ENCODE results near the gene B4GALT3.
A peak's percentile ranks its signal among the peaks of the same experiment; 100 is the strongest.

Gene B4GALT3

DNA sequence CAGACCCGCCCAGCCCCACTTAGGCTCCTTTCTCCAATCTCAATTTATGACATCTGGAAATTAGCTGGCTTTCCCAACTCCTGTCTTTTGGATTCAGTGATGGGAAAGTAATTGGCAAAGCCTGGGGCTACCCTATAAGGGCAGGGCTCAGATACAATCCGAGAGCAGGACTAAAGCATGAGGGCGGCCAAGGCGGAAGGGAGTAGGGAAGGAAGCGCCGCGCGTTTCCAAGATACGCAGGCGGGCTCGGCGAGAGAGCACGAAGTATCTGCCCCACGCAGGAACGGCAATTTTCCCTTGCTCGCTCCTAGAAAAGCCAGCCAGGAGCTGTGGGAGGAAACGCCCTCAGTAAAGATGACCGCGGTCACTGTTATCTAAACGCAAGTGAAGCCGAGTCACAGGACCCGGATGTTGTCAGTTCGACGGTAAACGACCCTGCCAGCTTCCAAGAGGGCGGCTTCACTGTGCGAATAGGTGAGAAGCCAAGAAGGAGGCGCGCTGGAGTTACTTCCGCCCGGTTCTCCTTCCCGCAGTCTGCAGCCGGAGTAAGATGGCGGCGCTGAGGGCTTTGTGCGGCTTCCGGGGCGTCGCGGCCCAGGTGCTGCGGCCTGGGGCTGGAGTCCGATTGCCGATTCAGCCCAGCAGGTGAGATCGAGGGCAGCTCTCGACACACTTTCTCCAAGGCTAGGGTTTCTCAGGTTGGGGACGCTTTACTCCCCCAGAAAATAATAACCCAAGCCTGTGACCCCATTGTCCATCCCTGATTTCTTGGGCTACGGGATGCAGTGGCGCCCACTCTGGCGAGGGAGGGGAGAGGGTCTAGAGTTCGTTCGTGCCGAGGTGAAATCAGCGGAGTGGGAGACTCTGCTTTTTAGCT is 24.8 kb upstream of the B4GALT3 start, which contains the start of gene NDUFS2:
TSS of gene NDUFS2 (plus strand) at position 532 of the 877 bp plus-strand sequence. CDS start at position 551, 19 bp downstream.
- peak; percentile 95 for DNase-seq

DNA sequence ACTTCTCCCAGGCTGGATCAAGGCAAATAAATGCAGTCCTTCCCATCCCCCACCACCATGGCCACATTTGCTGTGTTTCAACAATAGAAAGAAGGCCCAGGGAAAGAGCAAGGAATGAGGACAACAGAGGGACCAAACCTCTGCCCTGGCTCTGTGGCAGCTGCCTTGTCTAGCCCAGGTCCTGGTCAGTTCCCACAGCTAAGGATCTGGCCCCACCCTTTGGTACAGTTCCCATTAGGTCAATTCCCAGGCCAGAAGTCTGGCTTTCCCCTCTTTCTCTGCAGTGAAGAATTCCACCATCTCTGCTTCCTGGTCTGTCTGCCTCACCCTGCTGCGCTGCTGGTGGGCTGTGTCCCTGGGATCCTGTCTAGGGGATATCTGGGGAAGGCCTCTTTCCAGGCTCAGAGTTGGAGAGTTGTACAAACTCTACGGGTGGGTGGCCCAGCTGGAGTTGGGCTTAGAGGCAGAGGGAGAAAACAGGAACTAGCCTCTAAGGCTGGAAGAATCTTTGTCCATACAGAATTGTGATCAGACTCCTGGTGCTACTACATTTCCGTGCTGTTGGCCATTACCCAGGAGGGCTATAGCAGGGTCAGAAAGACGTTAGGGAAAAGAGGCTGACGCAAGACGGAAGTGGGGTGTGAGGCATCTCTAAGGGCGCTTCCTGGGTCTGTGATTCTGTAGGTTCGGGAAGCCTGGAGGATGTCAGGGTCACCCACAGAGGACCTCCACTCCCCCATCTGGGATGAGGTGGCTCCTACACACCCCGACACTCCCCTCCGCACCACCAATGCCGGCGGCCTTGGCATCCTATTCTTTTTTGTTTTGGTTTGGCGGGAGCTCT is 23.9 kb upstream of the B4GALT3 start:
- no peak for DNase-seq

DNA sequence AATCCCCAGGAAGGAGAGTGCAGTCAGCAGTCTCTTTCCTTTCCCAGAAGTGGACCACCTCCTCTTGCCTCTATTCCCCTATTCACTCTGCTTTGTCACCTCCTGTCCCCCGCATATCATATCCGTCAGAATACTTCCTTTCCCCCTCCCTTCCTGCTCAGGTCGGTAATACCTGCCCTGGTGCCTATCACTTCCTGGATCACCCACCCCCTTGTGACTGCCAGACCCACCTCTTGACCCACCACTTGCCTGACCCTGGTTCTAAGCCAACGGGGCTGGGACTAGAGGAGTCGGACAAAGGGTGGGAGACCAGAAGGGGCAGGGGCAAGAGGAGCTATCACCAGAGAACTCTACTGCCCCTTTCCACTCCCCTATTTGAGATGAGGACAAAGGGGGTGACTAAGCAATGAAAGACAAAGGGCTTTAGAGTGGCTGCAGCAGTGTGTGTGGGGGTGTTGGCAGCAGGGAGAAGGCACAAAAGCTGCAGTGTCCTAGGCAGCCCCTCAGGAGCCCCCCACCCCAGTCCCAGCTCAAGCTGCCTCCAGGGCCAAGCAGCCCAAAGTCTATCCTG is 23.2 kb upstream of the B4GALT3 start:
- no peak for DNase-seq

DNA sequence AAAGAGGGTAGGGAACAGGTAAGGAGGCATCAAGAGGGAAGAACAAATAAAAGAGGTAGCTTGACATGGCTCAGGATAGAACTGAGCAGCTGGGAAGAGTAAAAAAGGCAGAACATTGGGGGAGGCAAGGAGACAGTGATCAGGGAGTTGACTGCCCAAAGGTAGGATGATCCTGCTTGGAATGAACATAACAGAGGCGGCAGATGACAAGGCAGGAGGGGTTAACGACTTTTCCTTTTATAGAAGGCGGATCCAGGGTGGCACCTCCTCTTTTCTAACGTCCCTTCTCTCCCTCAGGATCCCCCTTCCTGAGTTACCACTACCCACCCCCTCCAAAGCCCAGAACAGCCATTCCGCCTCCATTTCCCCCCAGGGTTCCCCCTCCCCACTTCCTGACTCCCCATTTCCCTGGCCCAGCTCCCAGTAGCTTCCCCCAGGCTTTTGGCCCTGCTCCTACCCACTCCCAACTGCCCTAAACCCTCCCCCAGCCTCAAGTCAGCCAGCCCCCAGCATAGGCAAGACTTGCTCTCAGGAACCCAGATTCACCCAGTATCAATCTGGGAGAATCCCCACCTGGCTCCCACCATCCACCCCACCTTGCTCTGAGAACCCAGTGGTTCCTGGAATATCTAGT is 22.3 kb upstream of the B4GALT3 start:
- DNase-seq: no peak

DNA sequence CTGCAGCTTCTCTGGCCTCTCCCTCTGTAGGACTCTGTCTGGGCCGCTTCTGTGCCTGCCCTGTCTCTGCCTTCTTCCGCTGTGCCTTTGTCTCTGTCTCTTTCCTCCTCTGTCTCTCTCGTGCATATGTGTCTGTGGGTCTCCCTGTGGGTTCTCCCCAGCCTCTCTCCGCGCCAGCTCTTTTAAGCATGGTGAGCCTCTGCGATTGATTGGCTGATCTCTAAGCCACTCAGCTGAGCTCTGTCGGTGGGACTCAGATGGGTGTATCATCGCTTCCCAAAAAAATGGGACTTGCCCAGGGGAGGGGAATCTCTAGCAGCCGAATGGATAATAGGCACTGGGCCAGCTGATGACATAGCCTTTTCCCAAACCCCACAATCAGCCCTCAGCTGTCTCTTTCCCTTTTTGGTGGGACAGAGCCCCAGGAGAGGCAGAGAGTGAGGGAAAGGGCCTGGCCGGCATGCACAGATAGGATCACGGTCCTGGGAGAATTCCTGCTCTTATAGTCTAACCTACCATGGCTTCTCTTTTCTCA is 21.7 kb upstream of the B4GALT3 start, which contains the start of gene ADAMTS4:
TSS of gene ADAMTS4 (minus strand) at position 158 of the 535 bp plus-strand sequence. CDS start 427 bp downstream, outside the sequence.
- no peak for DNase-seq

DNA sequence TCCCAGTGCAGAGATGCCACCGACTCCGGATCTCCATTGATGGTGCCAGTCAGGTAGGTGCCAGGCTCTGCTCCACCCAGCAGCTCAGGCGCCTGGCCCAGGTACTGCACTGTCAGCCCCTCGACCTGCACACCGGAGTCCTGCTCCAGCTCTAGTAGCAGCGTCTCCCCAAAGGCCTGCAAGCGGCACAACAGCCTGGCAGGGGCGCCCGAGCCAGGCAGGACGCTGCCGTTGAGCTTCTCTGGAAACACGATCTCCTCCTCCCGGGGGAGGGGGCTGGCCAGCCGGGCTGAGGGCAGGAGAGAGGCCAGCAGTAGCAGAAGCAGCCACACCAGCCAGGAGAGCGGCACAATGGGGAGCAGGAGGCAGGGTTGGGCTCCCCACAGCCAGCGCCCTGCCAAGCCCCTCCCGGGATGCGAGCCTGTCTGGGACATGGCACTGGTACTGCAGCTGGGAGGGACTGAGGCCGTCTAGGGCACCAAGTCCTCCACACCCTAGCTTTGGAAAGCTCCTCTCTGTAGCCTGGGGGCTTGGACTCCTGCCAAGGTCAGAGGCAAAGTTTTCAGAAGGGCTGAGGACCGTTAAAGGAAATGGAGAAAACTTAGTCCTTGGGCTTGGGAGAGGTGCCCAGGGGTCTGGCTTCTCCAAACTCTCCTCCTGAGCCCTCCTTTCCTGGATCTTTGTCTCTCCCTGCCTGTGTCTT is 21.0 kb upstream of the B4GALT3 start:
- DNase-seq: no peak

DNA sequence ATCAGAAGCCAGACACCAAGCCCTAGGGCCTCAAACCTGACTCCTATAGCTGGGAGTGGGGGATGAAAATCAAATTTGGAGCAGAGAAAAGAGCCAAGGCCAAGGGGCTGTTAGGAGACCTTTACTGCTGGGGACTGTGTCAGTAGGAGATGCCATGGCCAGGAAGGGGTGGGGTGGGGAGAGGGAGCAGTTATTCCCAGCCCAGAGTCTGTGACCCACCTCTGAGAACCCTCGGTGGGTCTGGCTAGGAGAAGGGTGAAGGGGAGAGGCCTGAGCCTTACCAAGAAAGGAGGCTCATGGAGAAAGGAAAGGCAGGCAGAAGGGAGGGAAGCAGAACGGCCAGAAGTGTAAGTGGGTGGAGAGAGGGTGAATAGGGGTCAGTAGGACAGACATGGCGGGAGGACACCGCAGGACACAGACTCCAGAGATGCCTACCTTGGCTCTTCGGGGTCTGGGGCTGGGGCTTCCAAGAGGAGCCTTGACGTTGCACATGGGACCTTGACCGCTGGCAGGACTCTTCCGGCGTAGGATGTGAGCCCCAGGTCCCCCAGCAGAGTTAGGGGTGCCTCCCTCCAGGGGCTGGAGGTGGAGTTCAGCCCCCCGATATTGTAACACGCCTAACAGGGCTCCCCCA is 20.4 kb upstream of the B4GALT3 start:
- DNase-seq: no peak

DNA sequence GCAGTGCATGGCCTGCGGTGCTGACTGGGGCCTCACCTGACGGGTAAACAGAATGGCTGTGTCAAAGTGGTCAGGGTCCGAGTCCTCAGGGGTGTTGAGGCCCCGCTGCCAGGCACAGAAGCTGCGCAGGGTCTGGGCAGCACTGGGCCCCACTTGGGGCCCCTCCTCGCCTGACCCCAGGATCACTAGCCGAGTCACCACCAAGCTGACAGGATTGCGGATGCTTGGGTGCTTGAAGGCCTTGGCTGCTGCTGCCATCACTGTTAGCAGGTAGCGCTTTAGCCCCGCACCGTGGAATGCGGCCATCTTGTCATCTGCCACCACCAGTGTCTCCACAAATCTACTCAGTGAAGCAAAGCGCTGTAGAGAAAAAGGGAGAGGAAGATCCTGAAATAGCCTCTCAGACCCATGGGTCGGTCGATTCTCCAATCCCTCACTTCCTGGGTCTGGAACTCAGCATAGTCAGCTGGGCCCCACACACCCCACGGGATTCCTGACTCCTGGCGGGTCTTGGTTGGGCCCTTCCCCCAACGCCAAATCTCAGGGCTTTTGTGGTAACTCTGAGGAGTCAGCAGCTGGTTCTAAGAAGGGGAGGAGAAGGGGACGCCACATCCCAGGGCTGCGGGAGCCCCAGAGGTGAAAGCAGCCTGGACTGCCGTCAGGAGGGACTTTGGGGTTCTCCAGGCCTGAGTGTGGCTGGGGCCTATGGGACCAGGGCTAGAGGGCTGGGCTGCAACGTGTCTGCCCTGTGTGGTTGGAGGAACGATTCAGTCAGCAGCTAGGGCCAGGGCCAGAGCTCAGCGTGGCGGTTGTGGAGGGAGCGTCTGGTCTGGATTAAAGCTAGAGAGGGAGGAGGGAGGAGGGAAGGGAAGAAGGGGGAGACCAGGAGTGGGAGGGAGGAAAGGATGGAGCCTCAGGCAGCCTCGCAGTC is 19.5 kb upstream of the B4GALT3 start:
- no peak for DNase-seq

DNA sequence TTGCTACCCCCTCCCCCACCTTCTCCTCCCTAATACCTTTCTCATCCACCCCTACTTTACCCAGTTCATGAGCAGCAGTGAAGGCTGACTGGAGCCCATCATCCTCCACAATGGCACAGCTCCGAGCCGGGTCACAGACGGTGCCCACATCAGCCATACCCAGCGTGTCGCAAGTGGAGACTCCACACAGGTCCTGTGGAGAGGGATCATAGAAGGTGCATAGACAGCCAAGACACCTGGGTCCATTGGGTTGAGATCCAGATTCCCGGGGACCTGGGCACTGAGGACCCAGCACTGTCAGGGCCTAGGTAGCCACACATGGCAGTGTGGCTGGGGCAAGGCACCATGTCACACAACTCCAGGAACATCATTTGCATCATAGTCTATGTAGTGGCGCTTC is 18.8 kb upstream of the B4GALT3 start:
- no peak for DNase-seq

DNA sequence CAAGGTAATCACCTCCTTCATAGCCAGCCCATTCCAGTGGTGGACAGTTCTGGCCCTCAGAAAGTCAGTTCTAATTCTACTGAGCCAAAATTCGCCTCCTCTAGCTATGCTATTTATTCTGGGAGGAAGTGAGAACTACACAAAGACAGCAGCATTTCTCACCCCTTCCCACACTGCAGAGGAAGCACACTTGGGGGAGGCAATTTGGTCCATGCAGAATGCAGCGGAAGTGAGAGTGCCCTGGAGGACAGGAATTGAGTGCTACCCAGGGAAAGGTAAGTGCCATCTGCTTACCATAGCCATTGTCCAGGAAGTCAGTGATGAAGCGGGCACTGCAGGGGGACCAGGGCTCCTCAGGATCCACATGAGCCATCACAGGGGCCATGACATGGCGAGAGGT is 17.9 kb upstream of the B4GALT3 start:
- DNase-seq: no peak

DNA sequence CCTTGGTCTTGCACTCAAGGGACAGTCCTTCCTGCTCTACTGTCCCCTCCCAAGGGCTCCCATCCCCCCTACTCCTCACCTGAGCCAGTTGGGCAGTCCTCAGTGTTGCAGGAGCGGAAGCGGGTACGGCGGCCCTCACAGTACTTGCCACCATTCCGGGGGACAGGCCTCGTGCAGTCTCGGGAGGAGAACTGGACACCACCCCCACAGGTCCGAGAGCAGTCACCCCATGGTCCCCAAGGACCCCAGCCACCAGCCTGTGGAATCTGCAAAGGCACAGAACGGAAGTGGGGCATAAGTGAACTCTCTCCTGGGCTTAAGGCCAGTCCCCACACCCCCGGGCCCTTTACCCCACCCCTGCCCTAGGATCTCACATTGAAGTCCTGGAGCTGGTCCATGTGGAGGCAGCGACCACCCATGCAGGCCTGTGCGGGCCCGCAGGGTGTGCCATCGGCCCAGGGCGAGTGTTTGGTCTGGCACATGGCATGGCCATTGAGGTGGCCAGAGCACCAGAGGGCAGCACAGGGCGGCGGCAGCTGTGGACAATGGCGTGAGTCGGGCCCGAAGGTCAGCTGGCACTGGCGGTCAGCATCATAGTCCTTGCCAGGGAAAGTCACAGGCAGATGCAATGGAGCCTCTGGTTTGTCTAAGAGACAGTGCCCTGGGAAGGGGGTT is 16.4 kb upstream of the B4GALT3 start:
- no peak for DNase-seq

DNA sequence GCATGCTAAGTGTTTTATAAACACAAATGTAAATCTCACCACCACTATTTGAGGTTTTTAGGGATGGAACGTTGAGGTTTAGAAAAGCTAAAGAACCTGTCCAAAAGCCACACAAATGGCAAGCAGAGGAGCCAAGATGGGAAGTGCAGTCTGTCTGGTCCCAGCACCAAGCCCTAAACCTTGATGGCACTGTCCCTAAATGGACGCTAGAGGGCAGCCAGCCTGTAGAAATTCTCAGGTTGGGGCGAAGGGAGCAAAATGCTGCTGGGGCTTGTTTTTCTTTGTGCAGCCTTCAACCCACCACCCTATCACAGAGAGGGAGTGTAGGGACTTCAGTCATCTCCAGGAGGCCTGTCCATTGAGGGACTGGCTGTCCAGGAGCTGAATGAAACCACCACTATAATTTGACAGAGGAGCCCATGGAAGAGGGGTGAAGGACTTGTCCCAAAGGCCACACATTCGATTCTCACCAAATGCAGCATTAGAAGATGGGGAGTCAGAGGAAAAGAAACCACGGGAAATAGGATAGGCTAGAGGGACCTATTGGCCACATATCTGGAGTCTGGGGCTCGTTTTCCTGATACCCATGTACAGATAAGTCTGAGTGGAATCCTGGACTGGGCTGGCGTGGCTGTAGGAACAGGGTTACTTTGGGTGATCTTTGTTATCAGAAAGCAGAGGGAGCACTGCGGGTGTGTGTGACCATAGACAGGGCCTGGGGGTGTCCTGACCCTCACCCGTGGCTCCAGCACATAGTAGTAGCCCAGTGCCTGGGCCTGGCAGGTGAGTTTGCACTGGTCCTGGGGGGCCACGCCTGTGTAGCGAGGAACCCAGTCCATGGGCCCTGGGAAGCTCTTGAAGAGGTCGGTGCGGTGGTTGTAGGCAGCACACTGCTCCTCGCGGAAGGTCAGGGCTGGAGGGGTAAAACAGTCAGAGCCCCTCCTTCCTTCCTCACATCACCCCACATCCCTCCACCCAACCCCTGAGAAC is 15.5 kb upstream of the B4GALT3 start:
- DNase-seq: peak; percentile 60

DNA sequence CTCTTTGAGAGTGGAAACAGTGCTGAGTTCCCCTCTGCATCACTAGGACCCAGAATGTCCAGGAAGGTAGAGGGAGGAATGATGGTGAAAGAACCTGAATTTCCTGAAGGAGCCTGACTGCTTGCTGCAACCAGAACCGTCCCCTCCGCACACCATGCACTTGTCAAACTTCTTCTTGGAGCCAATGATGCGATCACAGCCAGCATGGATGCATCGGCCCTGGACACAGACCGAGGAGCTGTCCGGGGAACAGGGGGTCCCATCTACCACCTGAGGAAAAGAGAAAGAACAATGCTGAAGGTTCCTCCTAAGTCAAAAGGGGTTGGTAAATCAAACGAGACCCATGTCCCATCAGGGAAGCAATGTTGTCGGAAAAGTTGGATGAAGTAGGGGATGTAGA is 14.7 kb upstream of the B4GALT3 start:
- DNase-seq: no peak

DNA sequence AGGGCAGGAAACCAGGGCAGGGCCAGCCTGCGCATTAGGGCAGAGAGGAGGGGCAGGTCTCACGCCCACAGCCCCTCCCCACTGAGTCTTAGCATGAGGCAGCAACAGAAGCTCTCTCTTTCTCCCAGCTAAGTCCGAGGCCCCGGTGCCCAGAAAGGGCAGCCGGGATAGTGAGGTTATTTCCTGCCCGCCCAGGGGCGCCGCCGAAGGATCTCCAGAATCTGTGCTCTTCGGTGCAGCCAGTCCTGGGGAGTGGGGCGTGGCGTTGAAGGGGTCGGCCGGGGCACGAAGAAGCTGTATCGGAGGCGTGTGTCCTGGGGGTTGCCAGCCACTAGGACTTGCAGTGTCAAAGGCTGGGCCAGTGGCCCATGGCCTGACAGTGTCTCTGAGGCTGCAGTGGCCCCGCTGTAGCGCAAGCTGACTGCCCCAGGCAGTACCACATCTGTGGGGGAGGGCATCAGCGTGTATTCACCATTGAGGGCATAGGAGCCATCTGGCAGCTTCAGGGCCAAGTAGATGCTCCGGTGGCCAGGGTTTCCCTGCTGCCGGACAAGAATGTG is 13.7 kb upstream of the B4GALT3 start:
- DNase-seq: no peak

DNA sequence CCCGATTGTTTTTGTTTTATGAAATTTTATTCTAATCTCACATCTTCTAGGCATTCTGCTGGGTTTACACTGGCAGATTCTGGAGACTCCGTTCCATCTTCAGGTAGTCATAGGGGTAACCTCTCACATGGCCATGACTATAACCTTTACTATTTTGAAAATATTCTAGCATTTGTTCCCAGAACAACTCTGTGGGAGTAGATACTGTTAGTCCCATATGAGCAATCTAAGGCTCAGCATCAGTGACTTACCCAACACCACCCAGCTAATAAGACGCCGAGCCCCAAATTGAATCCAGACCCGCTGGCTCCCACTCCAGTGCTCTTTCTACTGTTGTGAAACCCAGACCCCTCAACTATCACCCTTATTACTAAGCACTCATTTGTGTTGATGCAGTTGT is 11.7 kb upstream of the B4GALT3 start:
- no peak for DNase-seq

DNA sequence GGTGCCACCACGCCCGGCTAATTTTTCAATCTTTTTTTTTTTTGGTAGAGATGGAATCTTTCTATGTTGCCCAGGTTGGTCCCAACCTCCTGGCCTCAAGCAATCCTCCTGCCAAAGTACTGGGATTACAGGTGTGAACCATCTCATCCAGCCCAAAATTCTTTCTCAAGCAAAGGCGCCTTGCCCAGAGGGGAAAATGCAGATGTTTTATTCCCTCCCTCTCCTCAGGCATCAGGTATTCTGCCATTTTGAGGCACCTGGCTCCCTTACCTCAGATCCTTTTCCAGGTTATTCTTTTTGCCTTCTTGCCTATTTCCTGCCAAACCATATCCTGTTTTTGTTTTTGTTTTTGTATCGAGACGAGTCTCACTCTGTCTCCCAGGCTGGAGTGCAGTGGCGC is 11.1 kb upstream of the B4GALT3 start:
- DNase-seq: no peak

DNA sequence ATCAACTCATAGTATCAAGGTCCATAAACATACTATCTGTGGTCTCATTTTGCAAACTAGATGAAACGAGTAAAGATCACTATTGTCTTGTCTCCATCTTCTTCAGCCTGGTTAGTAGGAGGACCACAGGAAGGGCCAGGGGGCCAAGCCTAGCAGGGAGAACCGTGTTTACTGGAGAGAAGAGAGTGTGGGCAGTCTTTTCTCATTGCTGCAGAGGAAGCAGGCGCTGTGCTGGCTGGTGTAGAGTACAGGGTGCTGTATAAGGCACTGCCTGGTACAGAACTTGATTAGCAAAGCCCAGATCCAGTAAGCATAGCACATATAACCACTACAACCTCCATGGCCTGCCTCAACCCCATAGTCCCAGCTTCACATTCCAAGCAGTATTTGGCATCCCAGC is 10.0 kb upstream of the B4GALT3 start:
- DNase-seq: no peak

DNA sequence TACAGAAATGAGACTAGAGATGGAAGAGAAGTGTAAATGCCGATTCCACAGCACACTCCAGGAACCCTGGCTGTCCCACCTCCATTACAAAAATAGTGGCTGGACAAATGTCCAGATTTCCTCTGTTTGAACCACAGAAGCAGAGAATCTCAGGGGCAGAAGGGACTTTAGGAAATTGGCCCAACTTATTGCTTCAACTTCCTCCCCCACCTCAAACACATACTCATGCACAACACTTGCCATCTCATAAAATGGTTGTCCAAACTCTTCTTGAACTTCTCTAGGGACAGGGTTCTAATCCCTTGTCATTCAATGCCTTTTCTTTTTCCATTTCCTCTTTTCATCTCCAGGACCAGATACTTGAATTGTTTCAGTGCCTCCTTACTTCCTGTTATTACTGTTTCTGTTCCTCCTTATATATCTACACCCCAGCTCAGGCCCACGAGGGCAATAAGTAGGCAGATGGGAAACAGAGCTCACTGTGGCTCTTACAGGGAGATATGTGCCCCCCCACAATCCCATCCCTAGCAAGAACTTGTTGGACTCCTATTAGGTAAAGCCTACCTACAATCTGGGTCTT is 8.5 kb upstream of the B4GALT3 start:
- DNase-seq: no peak

All from activated CD4-positive, alpha-beta T cell treated with anti-CD3 and anti-CD28 coated beads, Interleukin-2, amount 50 U/mL, for 1 hour (primary cell).